ENCODE results near the gene STK25. TPM values are rescaled to one million over a fixed set of nuclear protein-coding genes. Genes with fewer than 3 reads are reported as not detected.

Gene STK25
- total RNA-seq, 1 donor from 2014 or later, result 192 TPM

- Mint-ChIP-seq H3K9me3 (no peaks in the 10 kb centered on the region), H3K36me3 (peaks cover under 1% of the 10 kb centered on the region), H3K27ac (no peak overlapping the region), H3K4me1 (no peaks in the 10 kb centered on the region), H3K27me3 (ENCODE audit: low read depth) (no peaks in the 10 kb centered on the region), H3K4me3 (no peak overlapping the region)
- no peak for DNase-seq (ENCODE audit: low spot score in 2 of 2, unreplicated experiment in 2 of 2)
- no peak for TF ChIP-seq CTCF (IDR thresholded peaks at IDR 0.05; ENCODE audit: unreplicated experiment)
These were observed 7.9 kb downstream of the STK25 start for GRCh38 chr2:241500431-241500975.

GRCh38 chr2:241500016-241500415 is 8.4 kb downstream of the STK25 start:
- no peak for TF ChIP-seq CTCF (IDR thresholded peaks at IDR 0.05; ENCODE audit: unreplicated experiment)
- Mint-ChIP-seq H3K4me1 (no peaks in the 10 kb centered on the region), H3K36me3 (peaks cover 5% of the 10 kb centered on the region), H3K27me3 (ENCODE audit: low read depth) (no peaks in the 10 kb centered on the region), H3K9me3 (no peaks in the 10 kb centered on the region), H3K27ac (no peak overlapping the region), H3K4me3 (no peak overlapping the region)
- DNase-seq (ENCODE audit: low spot score in 2 of 2, unreplicated experiment in 2 of 2), result no peak

- Mint-ChIP-seq H3K27me3 (ENCODE audit: low read depth) (no peaks in the 10 kb centered on the region), H3K9me3 (no peaks in the 10 kb centered on the region), H3K27ac (no peak overlapping the region), H3K4me3 (no peak overlapping the region), H3K4me1 (no peaks in the 10 kb centered on the region), H3K36me3 (peaks cover 7% of the 10 kb centered on the region)
- no peak for DNase-seq (ENCODE audit: low spot score in 2 of 2, unreplicated experiment in 2 of 2)
- no peak for TF ChIP-seq CTCF (IDR thresholded peaks at IDR 0.05; ENCODE audit: unreplicated experiment)
These were observed 9.0 kb downstream of the STK25 start for GRCh38 chr2:241499146-241499965.

- no peak for TF ChIP-seq CTCF (IDR thresholded peaks at IDR 0.05; ENCODE audit: unreplicated experiment)
- H3K4me1 Mint-ChIP-seq, result no peaks in the 10 kb centered on the region
- H3K36me3 Mint-ChIP-seq, result peaks cover 7% of the 10 kb centered on the region
- no peaks in the 10 kb centered on the region for H3K9me3 Mint-ChIP-seq
- no peak overlapping the region for H3K27ac Mint-ChIP-seq
- H3K4me3 Mint-ChIP-seq, result no peak overlapping the region
- DNase-seq (ENCODE audit: low spot score in 2 of 2, unreplicated experiment in 2 of 2), result no peak
- H3K27me3 Mint-ChIP-seq (ENCODE audit: low read depth), result no peaks in the 10 kb centered on the region
These were observed 10.0 kb downstream of the STK25 start for GRCh38 chr2:241498115-241499070.

GRCh38 chr2:241496904-241497877 is 11.2 kb downstream of the STK25 start:
- Mint-ChIP-seq H3K4me3 (no peak overlapping the region), H3K4me1 (no peaks in the 10 kb centered on the region), H3K27me3 (ENCODE audit: low read depth) (no peaks in the 10 kb centered on the region), H3K36me3 (peaks cover 9% of the 10 kb centered on the region), H3K27ac (no peak overlapping the region), H3K9me3 (no peaks in the 10 kb centered on the region)
- no peak for DNase-seq (ENCODE audit: low spot score in 2 of 2, unreplicated experiment in 2 of 2)
- TF ChIP-seq CTCF (IDR thresholded peaks at IDR 0.05; ENCODE audit: unreplicated experiment), result no peak
